C4-2B (cell line): Measurements from ENCODE around the gene KDM6A.

Source experiments
- ZFX ChIP-seq: fragments of 450-650 bp; IDR thresholded peaks from 2 replicates; pipeline ENCODE4 v1.6.1; 2017
- TF ChIP-seq, protein P1 (sequence below): fragments of 450-650 bp; conservative IDR thresholded peaks from 2 replicates; pipeline ENCODE4 v1.5.1; 2017; ENCODE audit warnings: mild to moderate bottlenecking

DNA sequence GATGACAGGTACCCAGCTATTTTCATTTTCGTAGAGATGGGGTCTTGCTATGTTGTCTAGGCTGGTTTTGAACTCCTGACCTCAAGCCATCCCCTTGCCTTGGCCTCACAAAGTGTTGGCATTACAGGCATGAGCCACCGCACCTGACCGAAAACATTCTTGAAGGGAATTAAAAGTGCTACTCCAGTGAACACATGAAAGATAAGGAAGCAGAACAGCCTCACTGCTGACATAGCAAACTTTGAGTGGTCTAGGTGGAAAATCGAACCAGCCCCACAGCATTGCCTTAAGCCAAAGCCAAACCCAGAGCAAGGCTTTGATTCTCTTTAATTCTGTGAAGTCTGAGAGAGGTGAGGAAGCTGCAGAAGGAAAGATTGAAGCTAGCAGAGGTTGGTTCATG lies 65.1 kb downstream of the KDM6A start:
- TF ChIP-seq, protein P1, sequence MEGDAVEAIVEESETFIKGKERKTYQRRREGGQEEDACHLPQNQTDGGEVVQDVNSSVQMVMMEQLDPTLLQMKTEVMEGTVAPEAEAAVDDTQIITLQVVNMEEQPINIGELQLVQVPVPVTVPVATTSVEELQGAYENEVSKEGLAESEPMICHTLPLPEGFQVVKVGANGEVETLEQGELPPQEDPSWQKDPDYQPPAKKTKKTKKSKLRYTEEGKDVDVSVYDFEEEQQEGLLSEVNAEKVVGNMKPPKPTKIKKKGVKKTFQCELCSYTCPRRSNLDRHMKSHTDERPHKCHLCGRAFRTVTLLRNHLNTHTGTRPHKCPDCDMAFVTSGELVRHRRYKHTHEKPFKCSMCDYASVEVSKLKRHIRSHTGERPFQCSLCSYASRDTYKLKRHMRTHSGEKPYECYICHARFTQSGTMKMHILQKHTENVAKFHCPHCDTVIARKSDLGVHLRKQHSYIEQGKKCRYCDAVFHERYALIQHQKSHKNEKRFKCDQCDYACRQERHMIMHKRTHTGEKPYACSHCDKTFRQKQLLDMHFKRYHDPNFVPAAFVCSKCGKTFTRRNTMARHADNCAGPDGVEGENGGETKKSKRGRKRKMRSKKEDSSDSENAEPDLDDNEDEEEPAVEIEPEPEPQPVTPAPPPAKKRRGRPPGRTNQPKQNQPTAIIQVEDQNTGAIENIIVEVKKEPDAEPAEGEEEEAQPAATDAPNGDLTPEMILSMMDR, result no peak
- TF ChIP-seq ZFX, result no peak
